Ascending aorta (tissue), 2 donors: ENCODE data around the gene AGBL1. TPM values are rescaled to one million over a fixed set of nuclear protein-coding genes. Genes with fewer than 3 reads are reported as not detected.
"Not testable (repeated sequence)": the region's sequence is repeated elsewhere in the genome, so short reads cannot be mapped to it uniquely, and the experiment has no call there.

Source experiments
- DNase-seq, 2 donors: peaks; one replicate each; pipeline ENCODE4 v3.0.0-alpha.2; 2019; ENCODE audit warnings: low spot score in 2 of 2
- H3K27ac ChIP-seq, 2 donors: fragments of 200-600 bp; sonication (generic); one replicate each; pipeline ENCODE4 v1.5.1; 2016 to 2017; ENCODE audit warnings: mild to moderate bottlenecking in 1 of 2
- H3K27me3 ChIP-seq: fragments of 200-600 bp; sonication (generic); one replicate; pipeline ENCODE4 v1.5.1; 2017
- H3K36me3 ChIP-seq, 2 donors: fragments of 200-600 bp; sonication (generic); one replicate each; pipeline ENCODE4 v1.5.1; 2016
- H3K4me1 ChIP-seq, 2 donors: fragments of 200-600 bp; sonication (generic); one replicate each; pipeline ENCODE4 v1.5.1; 2016 to 2017; ENCODE audit warnings: mild to moderate bottlenecking in 1 of 2
- H3K4me3 ChIP-seq, 2 donors: fragments of 200-600 bp; sonication (generic); one replicate each; pipeline ENCODE4 v1.5.1; 2016 to 2017; ENCODE audit warnings: mild to moderate bottlenecking in 1 of 2
- H3K9me3 ChIP-seq, 2 donors: fragments of 200-600 bp; sonication (generic); one replicate each; pipeline ENCODE4 v1.5.1; 2016
- intact Hi-C: fragments of 100-400 bp; cut with DNase I; formaldehyde crosslinking; loops from one replicate; pipeline ENCODE4 v1.15.1; 2023
- total RNA-seq: library from RNA; depleted of rRNA; stranded (reverse); fragments of >200 nt; gene quantifications from one replicate; pipeline ENCODE4 v1.1.0, GENCODE V29; 2016
- TF ChIP-seq, protein P1 (sequence below), 3 experiments: fragments of 200-600 bp in 2 of 3; fragments of 450-650 bp in 1 of 3; sonication (generic) in 2 of 3; IDR thresholded peaks; one replicate each; pipeline ENCODE4 v1.5.1; 2016 to 2019; ENCODE audit warnings: antibody characterized with exemption in 3 of 3, mild to moderate bottlenecking in 1 of 3, moderate library complexity in 1 of 3

Gene AGBL1
- total RNA-seq, 1 donor from 2014 or later, result not detected

GRCh38 chr15:86875067-86875466 is 795.4 kb downstream of the AGBL1 start:
- DNase-seq, result no peak
- no peak overlapping the region for H3K27ac ChIP-seq
- H3K4me1 ChIP-seq, result no peaks in the 10 kb centered on the region
- H3K9me3 ChIP-seq, result no peaks in the 10 kb centered on the region
- intact Hi-C loops, result no loop called here
- H3K27me3 ChIP-seq, result no peaks in the 10 kb centered on the region
- no peaks in the 10 kb centered on the region for H3K36me3 ChIP-seq
- H3K4me3 ChIP-seq, result no peak overlapping the region
- TF ChIP-seq, protein P1, sequence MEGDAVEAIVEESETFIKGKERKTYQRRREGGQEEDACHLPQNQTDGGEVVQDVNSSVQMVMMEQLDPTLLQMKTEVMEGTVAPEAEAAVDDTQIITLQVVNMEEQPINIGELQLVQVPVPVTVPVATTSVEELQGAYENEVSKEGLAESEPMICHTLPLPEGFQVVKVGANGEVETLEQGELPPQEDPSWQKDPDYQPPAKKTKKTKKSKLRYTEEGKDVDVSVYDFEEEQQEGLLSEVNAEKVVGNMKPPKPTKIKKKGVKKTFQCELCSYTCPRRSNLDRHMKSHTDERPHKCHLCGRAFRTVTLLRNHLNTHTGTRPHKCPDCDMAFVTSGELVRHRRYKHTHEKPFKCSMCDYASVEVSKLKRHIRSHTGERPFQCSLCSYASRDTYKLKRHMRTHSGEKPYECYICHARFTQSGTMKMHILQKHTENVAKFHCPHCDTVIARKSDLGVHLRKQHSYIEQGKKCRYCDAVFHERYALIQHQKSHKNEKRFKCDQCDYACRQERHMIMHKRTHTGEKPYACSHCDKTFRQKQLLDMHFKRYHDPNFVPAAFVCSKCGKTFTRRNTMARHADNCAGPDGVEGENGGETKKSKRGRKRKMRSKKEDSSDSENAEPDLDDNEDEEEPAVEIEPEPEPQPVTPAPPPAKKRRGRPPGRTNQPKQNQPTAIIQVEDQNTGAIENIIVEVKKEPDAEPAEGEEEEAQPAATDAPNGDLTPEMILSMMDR (IDR thresholded peaks at IDR 0.05), result no peak

DNA sequence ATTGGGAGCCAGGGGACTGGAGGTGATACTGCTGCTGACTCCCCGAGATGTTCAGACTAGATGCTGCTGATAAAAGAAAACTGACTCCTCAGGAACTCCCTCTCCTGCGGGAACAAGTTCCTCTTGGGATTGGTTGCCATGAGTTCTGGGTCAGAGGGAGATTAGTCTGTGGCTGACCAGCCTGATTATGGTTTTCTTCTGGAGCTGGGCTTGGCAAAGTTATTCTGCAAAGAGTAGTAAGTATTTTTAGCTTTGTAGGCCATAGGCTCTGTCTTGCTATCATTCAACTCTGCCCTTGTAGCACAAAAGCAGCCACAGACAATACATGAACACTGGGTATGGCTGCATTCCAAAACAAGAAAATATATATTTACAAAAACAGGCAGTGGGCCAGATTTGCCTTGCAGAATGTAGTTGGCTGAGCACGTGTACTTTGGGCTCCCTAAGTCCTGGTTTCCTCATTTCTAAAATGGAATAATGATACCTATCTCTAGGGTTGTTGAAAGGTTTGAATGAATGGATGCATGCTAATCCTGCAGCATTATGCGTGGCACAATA is 796.8 kb downstream of the AGBL1 start:
- intact Hi-C loops, result no loop called here
- no peak overlapping the region for H3K4me3 ChIP-seq
- no peaks in the 10 kb centered on the region for H3K9me3 ChIP-seq
- no peaks in the 10 kb centered on the region for H3K36me3 ChIP-seq
- TF ChIP-seq, protein P1 (IDR thresholded peaks at IDR 0.05), result no peak
- no peaks in the 10 kb centered on the region for H3K27me3 ChIP-seq
- H3K27ac ChIP-seq, result no peak overlapping the region
- H3K4me1 ChIP-seq, result no peaks in the 10 kb centered on the region
- no peak for DNase-seq

DNA sequence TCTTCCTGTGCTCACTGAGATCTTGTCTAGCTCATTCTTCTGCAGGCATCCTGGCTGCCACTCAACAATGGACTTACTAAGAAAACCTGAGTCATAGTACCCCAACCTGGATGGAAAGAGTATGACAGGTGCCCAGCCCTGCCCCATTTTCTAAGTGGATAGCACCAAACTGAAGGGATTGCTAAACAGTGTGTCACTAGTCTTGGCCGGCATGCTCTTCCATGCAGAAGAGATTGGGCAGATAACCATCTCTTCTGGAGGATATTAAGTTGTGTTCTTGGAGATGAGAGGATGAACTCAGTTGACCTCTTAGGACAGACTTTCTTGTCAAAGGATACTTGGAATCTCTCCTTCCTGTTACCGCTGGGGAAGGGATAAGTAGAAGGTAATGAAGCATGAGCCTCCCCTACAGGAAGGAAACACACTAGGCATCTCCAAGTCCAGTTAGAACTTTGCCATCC is 797.5 kb downstream of the AGBL1 start:
- H3K4me1 ChIP-seq, result no peaks in the 10 kb centered on the region
- DNase-seq, result no peak
- H3K27ac ChIP-seq, result no peak overlapping the region
- intact Hi-C loops, result no loop called here
- H3K36me3 ChIP-seq, result no peaks in the 10 kb centered on the region
- H3K9me3 ChIP-seq, result no peaks in the 10 kb centered on the region
- no peak overlapping the region for H3K4me3 ChIP-seq
- TF ChIP-seq, protein P1 (IDR thresholded peaks at IDR 0.05), result no peak
- no peaks in the 10 kb centered on the region for H3K27me3 ChIP-seq

DNA sequence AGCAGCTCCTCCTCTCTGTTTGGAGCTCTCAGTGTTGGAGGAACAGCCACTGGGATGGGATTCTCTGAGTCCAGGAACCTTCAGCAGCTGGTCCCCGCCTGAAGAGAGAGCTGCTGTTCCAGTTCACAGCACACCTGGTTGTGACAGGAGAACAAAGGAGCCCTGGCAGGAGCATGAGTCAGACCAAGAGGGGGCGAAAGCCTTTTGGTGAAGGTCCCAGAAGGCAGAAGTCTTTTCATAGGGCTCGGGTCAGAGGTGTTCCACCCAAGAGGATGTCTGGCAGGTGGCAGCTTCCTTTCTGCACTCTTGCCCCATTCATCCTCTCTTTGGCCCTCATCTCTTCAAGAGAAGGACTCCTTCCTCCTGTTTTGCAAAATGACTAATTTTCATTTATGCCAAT is 799.2 kb downstream of the AGBL1 start:
- H3K27me3 ChIP-seq, H3K36me3 ChIP-seq, DNase-seq, H3K4me3 ChIP-seq, intact Hi-C loops, H3K27ac ChIP-seq, H3K4me1 ChIP-seq, H3K9me3 ChIP-seq: not testable (repeated sequence)

GRCh38 chr15:86879250-86880229 is 799.9 kb downstream of the AGBL1 start:
- no peak for DNase-seq
- Histone ChIP-seq H3K9me3 (no peaks in the 10 kb centered on the region), H3K4me1 (no peaks in the 10 kb centered on the region), H3K4me3 (no peak overlapping the region), H3K36me3 (no peaks in the 10 kb centered on the region), H3K27ac (no peak overlapping the region), H3K27me3 (no peaks in the 10 kb centered on the region)
- intact Hi-C loops, result no loop called here
- TF ChIP-seq, protein P1 (IDR thresholded peaks at IDR 0.05), result no peak

GRCh38 chr15:86885616-86886015 is 805.9 kb downstream of the AGBL1 start:
- no peak for DNase-seq
- H3K4me3 ChIP-seq, result no peak overlapping the region
- H3K36me3 ChIP-seq, result no peaks in the 10 kb centered on the region
- H3K4me1 ChIP-seq, result no peaks in the 10 kb centered on the region
- TF ChIP-seq, protein P1 (IDR thresholded peaks at IDR 0.05), result no peak
- intact Hi-C loops, result no loop called here
- H3K27ac ChIP-seq, result no peak overlapping the region
- no peaks in the 10 kb centered on the region for H3K27me3 ChIP-seq
- no peaks in the 10 kb centered on the region for H3K9me3 ChIP-seq
